K562 (cell line): ENCODE measurements around the gene TPO. TPM values are rescaled to one million over a fixed set of nuclear protein-coding genes. Genes with fewer than 3 reads are reported as not detected.

ENCODE experiments used
- ATAC-seq: fragments of 200-7000 bp; cut with Tn5 transposase; 3 replicates; pipeline ENCODE4 v1.9.1; 2020; ENCODE audit warnings: moderate library complexity
- BruUV-seq: library from RNA; stranded (reverse); fragments of 400-500 nt; replicated peaks from 2 replicates; lab custom pipeline; 2021; lab: Mats Ljungman, UMichigan
- CTCF ChIA-PET: fragments of 300-600 bp; formaldehyde crosslinking; extraction: SDS; loops from one replicate; lab custom pipeline; 2021; ENCODE audit warnings: low intra/inter-chr PET ratio; lab: Yijun Ruan, JAX
- POLR2A ChIA-PET: fragments of 300-600, 350-650 bp; sonication (Branson Sonifier 250); formaldehyde crosslinking; extraction: SDS; loops from one replicate; lab custom pipeline; 2021; ENCODE audit warnings: antibody characterized with exemption, inconsistent platforms; lab: Yijun Ruan, JAX
- DNase-seq, 4 experiments: peaks; one replicate each; pipeline versions ENCODE4 v3.0.0 to v3.0.0-alpha.2; 2011 to 2018; ENCODE audit warnings: low spot score in 3 of 4, mixed read lengths in 3 of 4; ENCODE audit errors: extremely low read depth in 1 of 4
- FAIRE-seq: peaks from 2 replicates; lab custom pipeline; 2011; peaks lifted over from hg19 to GRCh38; lab: Jason Lieb, UNC
- H2AFZ ChIP-seq: 2 replicates; pipeline ENCODE4 v1.6.0; 2011; ENCODE audit warnings: low read depth, low read length, control low read depth, inconsistent platforms
- H3K27ac ChIP-seq: fragments of 200-600 bp; 3 replicates; pipeline ENCODE4 v1.8.0; 2011; ENCODE audit warnings: low read depth, mild to moderate bottlenecking, control low read depth, inconsistent platforms, low read length, moderate library complexity, mixed read lengths; ENCODE audit errors: extremely low read depth
- H3K27me3 ChIP-seq, 2 experiments: fragments of 300-600 bp in 1 of 2; 2 replicates in 1 of 2; 3 replicates in 1 of 2; pipeline versions ENCODE4 v1.6.0 to v1.8.0; 2011; ENCODE audit warnings: inconsistent platforms in 2 of 2, low read length in 2 of 2, mild to moderate bottlenecking in 1 of 2, mixed read lengths in 1 of 2, moderate library complexity in 1 of 2; ENCODE audit not compliant: control insufficient read depth in 2 of 2, insufficient read depth in 2 of 2
- H3K36me3 ChIP-seq: fragments of 300-600 bp; 3 replicates; pipeline ENCODE4 v1.8.0; 2011; ENCODE audit warnings: mild to moderate bottlenecking, low read length, inconsistent platforms; ENCODE audit not compliant: control insufficient read depth, insufficient read depth
- H3K4me1 ChIP-seq, 2 experiments: fragments of 200-600 bp in 1 of 2; replicated peaks in 1 of 2; 2 replicates in 1 of 2; 3 replicates in 1 of 2; pipeline versions ENCODE4 v1.5.1 to v1.8.0; 2011; ENCODE audit warnings: inconsistent platforms in 2 of 2, low read length in 2 of 2, mild to moderate bottlenecking in 1 of 2, mixed read lengths in 1 of 2, moderate library complexity in 1 of 2; ENCODE audit not compliant: control insufficient read depth in 2 of 2, insufficient read depth in 2 of 2
- H3K4me2 ChIP-seq: 2 replicates; pipeline ENCODE4 v1.6.1; 2011; ENCODE audit warnings: low read length, control low read depth, inconsistent platforms, mixed read lengths; ENCODE audit not compliant: insufficient read depth
- H3K4me3 ChIP-seq: fragments of 200-600 bp; sonication (generic), shearing (Covaris generic); 2 replicates; pipeline ENCODE4 v1.5.1; 2016; ENCODE audit warnings: control low read depth, inconsistent platforms
- H3K79me2 ChIP-seq: fragments of 200-600 bp; 3 replicates; pipeline ENCODE4 v1.8.0; 2011; ENCODE audit warnings: low read length, inconsistent platforms; ENCODE audit not compliant: control insufficient read depth, insufficient read depth
- H3K9ac ChIP-seq, 2 experiments: 2 replicates each; pipeline versions ENCODE4 v1.6.0 to v1.6.1; 2011; ENCODE audit warnings: low read depth in 2 of 2, low read length in 2 of 2, control low read depth in 1 of 2, inconsistent platforms in 1 of 2, mild to moderate bottlenecking in 1 of 2, mixed read lengths in 1 of 2; ENCODE audit not compliant: insufficient read depth in 1 of 2
- H3K9me1 ChIP-seq: one replicate; pipeline ENCODE4 v1.6.0; 2011; ENCODE audit warnings: inconsistent platforms, mild to moderate bottlenecking, low read length, moderate library complexity; ENCODE audit not compliant: control insufficient read depth, insufficient read depth
- H3K9me3 ChIP-seq: replicated peaks from 2 replicates; pipeline ENCODE4 v1.5.1; 2011; ENCODE audit warnings: low read depth, low read length, inconsistent platforms; ENCODE audit not compliant: control insufficient read depth, insufficient read depth
- H4K20me1 ChIP-seq: replicated peaks from 2 replicates; pipeline ENCODE4 v1.6.1; 2011; ENCODE audit warnings: low read length, inconsistent platforms, mixed read lengths; ENCODE audit not compliant: control insufficient read depth, insufficient read depth
- CSDE1 ChIP-seq, 2 experiments: fragments of 450-650 bp; IDR thresholded peaks; 2 replicates each; pipeline ENCODE4 v1.6.1; 2016; ENCODE audit warnings: mild to moderate bottlenecking in 1 of 2
- HDAC2 ChIP-seq: fragments of 450-650 bp; IDR thresholded peaks from 2 replicates; pipeline ENCODE4 v1.6.1; 2016; ENCODE audit warnings: mild to moderate bottlenecking
- NFE2L1 ChIP-seq: fragments of 450-650 bp; IDR thresholded peaks from 2 replicates; pipeline ENCODE4 v1.6.1; 2016; ENCODE audit warnings: missing genetic modification characterization, low read depth, mild to moderate bottlenecking, missing compliant biosample characterization, moderate library complexity, borderline replicate concordance
- PATZ1 ChIP-seq: fragments of 250-450 bp; sonication (Bioruptor Pico); IDR thresholded peaks from 2 replicates; pipeline ENCODE4 v1.5.0; 2020; ENCODE audit warnings: mild to moderate bottlenecking, borderline replicate concordance
- RFX1 ChIP-seq: fragments of 450-650 bp; IDR thresholded peaks from 2 replicates; pipeline ENCODE4 v1.6.1; 2016; ENCODE audit warnings: mild to moderate bottlenecking, moderate library complexity
- SMARCA4 ChIP-seq: fragments of 450-650 bp; IDR thresholded peaks from 2 replicates; pipeline ENCODE4 v1.6.1; 2016
- SOX6 ChIP-seq: fragments of 450-650 bp; IDR thresholded peaks from 2 replicates; pipeline ENCODE4 v1.6.1; 2014; ENCODE audit warnings: mild to moderate bottlenecking
- SRSF3 ChIP-seq: fragments of 200-400 bp; formaldehyde crosslinking; IDR thresholded peaks from 2 replicates; pipeline ENCODE4 v1.6.1; 2016; ENCODE audit warnings: mild to moderate bottlenecking, low read length, moderate library complexity; ENCODE audit not compliant: insufficient read depth
- XRCC4 ChIP-seq: IDR thresholded peaks from one replicate; pipeline ENCODE4 v1.6.1; 2011; ENCODE audit not compliant: insufficient read depth, insufficient read length; ENCODE audit errors: extremely low read depth
- ZC3H8 ChIP-seq: fragments of 450-650 bp; IDR thresholded peaks from 2 replicates; pipeline ENCODE4 v1.6.1; 2017
- ZFP91 ChIP-seq: sonication (generic); formaldehyde crosslinking; IDR thresholded peaks from 2 replicates; pipeline ENCODE4 v1.8.0; 2022; ENCODE audit warnings: mild to moderate bottlenecking, missing genetic modification reagents
- ZNF124 ChIP-seq: sonication (generic); formaldehyde crosslinking; IDR thresholded peaks from 2 replicates; pipeline ENCODE4 v1.8.1; 2022; ENCODE audit warnings: missing genetic modification reagents
- ZNF3 ChIP-seq: fragments of 250-450 bp; sonication (Bioruptor Pico); IDR thresholded peaks from 2 replicates; pipeline ENCODE4 v1.5.0; 2021; ENCODE audit warnings: mild to moderate bottlenecking, moderate library complexity
- ZNF655 ChIP-seq: fragments of 250-450 bp; sonication (Bioruptor Pico); IDR thresholded peaks from 2 replicates; pipeline ENCODE4 v1.5.0; 2021
- ZNF780A ChIP-seq: fragments of 250-450 bp; sonication (Bioruptor Pico); IDR thresholded peaks from 2 replicates; pipeline ENCODE4 v1.5.0; 2021; ENCODE audit warnings: mild to moderate bottlenecking
- WGBS: fragments of 100-300 bp; shearing (Covaris generic); methylation state at CpG from one replicate; pipeline ENCODE4 v1.1.6; 2016; ENCODE audit warnings: low coverage, mixed read lengths; ENCODE audit not compliant: insufficient coverage; ENCODE audit errors: missing lambda C conversion rate; 5-methylcytosine and 5-hydroxymethylcytosine counted together
- in situ Hi-C: fragments of 300-500 bp; cut with MboI; formaldehyde crosslinking; loops from 4 replicates; pipeline ENCODE4 v1.15.0; 2018; ENCODE audit warnings: inconsistent platforms, mixed read lengths
- intact Hi-C: fragments of 100-400 bp; cut with micrococcal nuclease; formaldehyde crosslinking; loops from 2 replicates; pipeline ENCODE4 v1.14.2; 2022
- polyA plus RNA-seq, 8 experiments: library from polyadenylated mRNA; depleted of rRNA in 4 of 8; stranded (reverse) in 5 of 8; unstranded in 3 of 8; fragments of >200 nt; fragmentation: Nextera tagmentation in 2 of 8; fragmentation: Illumina TruSeq in 1 of 8; extraction: Ambion mirVana in 2 of 8; extraction: Trizol in 1 of 8; gene quantifications; 2 replicates each; pipeline versions ENCODE4 v1.2.1 to v1.2.3, GENCODE V29; 2011 to 2014; ENCODE audit warnings: inconsistent platforms in 1 of 8, missing spikeins in 1 of 8
- total RNA-seq, 7 experiments: library from RNA; depleted of rRNA in 6 of 7; stranded (reverse); fragments of >200 nt in 6 of 7; fragmentation: Illumina TruSeq in 2 of 7; extraction: Trizol in 2 of 7; gene quantifications; 2 replicates each; pipeline versions ENCODE4 v1.2.1 to v1.2.3, GENCODE V29; 2011 to 2021; ENCODE audit warnings: low replicate concordance in 1 of 7

TPO gene
- total and polyA plus RNA-seq, 9 of the 15 experiments (the other 6 are each of a cell fraction or from before 2014, with no cell fraction given) = not detected

- no peak for TF ChIP-seq RFX1
- no peak for TF ChIP-seq SOX6
- TF ChIP-seq CSDE1 (IDR thresholded peaks at IDR 0.05) = no peak
- TF ChIP-seq HDAC2 = no peak
These were observed 13.8 kb downstream of the TPO start (continued) for GRCh38 chr2:1427086-1427485.

GRCh38 chr2:1429895-1430294 lies 16.6 kb downstream of the TPO start:
- Histone ChIP-seq H2AFZ (no peak overlapping the region), H3K79me2 (no peaks in the 10 kb centered on the region), H3K9ac (no peak overlapping the region), H3K4me2 (no peak overlapping the region), H3K36me3 (no peaks in the 10 kb centered on the region), H3K9me1 (no peaks in the 10 kb centered on the region), H3K4me3 (no peak overlapping the region), H3K4me1 (no peaks in the 10 kb centered on the region), H3K27ac (no peak overlapping the region), H3K9me3 (no peaks in the 10 kb centered on the region), H3K27me3 (peaks cover 0 to 14% of the 10 kb centered on the region in 2 experiments; a peak in 2 of 5 replicates), H4K20me1 (0 out of 2 replicates have a peak, but pooled peaks cover 6% of the 10 kb centered on the region)
- TF ChIP-seq ZNF655 = no peak
- TF ChIP-seq ZNF3 (CRISPR knock-in tag) = no peak
- no peak for TF ChIP-seq SMARCA4
- TF ChIP-seq SRSF3 = no peak
- TF ChIP-seq ZNF780A = no peak
- TF ChIP-seq NFE2L1 (tag) = no peak
- no peak for TF ChIP-seq PATZ1 (CRISPR knock-in tag)
- TF ChIP-seq ZFP91 = no peak
- TF ChIP-seq XRCC4 = no peak
- TF ChIP-seq ZNF124 (CRISPR knock-in tag) = no peak
- TF ChIP-seq ZC3H8 = no peak
- DNase-seq (no peak), FAIRE-seq (no peak), ATAC-seq (no peak)
- ChIA-PET POLR2A (no interaction called here), CTCF (no interaction called here)
- in situ Hi-C loops (no loop called here), intact Hi-C loops (no loop called here)
- BruUV-seq = no TSS peak
- WGBS = 0% methylated on average over 2 of the region's 2 CpGs
